Liver (tissue), 9 donors: ENCODE measurements around the gene TAF3. TPM values are rescaled to one million over a fixed set of nuclear protein-coding genes. Genes with fewer than 3 reads are reported as not detected.

ENCODE experiments used
- DNase-seq: peaks from one replicate; pipeline ENCODE4 v3.0.0-alpha.2; 2017; ENCODE audit warnings: low spot score
- H3K27ac ChIP-seq, 2 donors: one replicate each; pipeline ENCODE4 v1.7.0; 2013; ENCODE audit warnings: inconsistent platforms in 2 of 2, low read length in 2 of 2, control low read depth in 1 of 2, low read depth in 1 of 2, mild to moderate bottlenecking in 1 of 2
- H3K27me3 ChIP-seq, 4 donors: one replicate each; pipeline versions ENCODE4 v1.6.1 to v1.7.0; 2013; ENCODE audit warnings: low read length in 3 of 4, inconsistent platforms in 1 of 4, mild to moderate bottlenecking in 1 of 4, moderate library complexity in 1 of 4; ENCODE audit not compliant: control insufficient read depth in 4 of 4, insufficient read depth in 4 of 4
- H3K36me3 ChIP-seq, 4 donors: one replicate each; pipeline versions ENCODE4 v1.6.1 to v1.7.0; 2013; ENCODE audit warnings: low read length in 3 of 4, mild to moderate bottlenecking in 3 of 4, low read depth in 1 of 4, moderate library complexity in 1 of 4; ENCODE audit not compliant: control insufficient read depth in 4 of 4, insufficient read depth in 3 of 4
- H3K4me1 ChIP-seq, 4 donors: one replicate each; pipeline versions ENCODE4 v1.6.1 to v1.7.0; 2013; ENCODE audit warnings: low read length in 3 of 4, mild to moderate bottlenecking in 3 of 4, moderate library complexity in 1 of 4; ENCODE audit not compliant: control insufficient read depth in 4 of 4, insufficient read depth in 4 of 4
- H3K4me3 ChIP-seq, 3 donors: one replicate each; pipeline versions ENCODE4 v1.6.1 to v1.7.0; 2013; ENCODE audit warnings: low read length in 3 of 3, control low read depth in 1 of 3, low read depth in 1 of 3, mild to moderate bottlenecking in 1 of 3
- H3K9ac ChIP-seq, 2 donors: one replicate each; pipeline ENCODE4 v1.7.0; 2013; ENCODE audit warnings: low read length in 2 of 2, mild to moderate bottlenecking in 2 of 2, moderate library complexity in 2 of 2, control low read depth in 1 of 2, low read depth in 1 of 2
- H3K9me3 ChIP-seq, 4 donors: one replicate each; pipeline versions ENCODE4 v1.6.1 to v1.7.0; 2013; ENCODE audit warnings: low read length in 3 of 4; ENCODE audit not compliant: control insufficient read depth in 4 of 4
- EGR1 ChIP-seq, 2 donors: IDR thresholded peaks; 2 replicates each; pipeline ENCODE4 v1.6.1; 2016 to 2018; ENCODE audit warnings: antibody characterized with exemption in 2 of 2, low read depth in 2 of 2
- GABPA ChIP-seq, 2 donors: IDR thresholded peaks in 1 of 2; conservative IDR thresholded peaks in 1 of 2; 2 replicates each; pipeline ENCODE4 v1.6.1; 2016; ENCODE audit warnings: antibody characterized with exemption in 2 of 2, mild to moderate bottlenecking in 1 of 2, moderate library complexity in 1 of 2
- HNF4A ChIP-seq, 2 donors: conservative IDR thresholded peaks; 2 replicates each; pipeline ENCODE4 v1.6.1; 2016; ENCODE audit warnings: antibody characterized with exemption in 2 of 2, mild to moderate bottlenecking in 2 of 2
- JUND ChIP-seq, 2 donors: IDR thresholded peaks; 2 replicates each; pipeline ENCODE4 v1.6.1; 2016; ENCODE audit warnings: antibody characterized with exemption in 2 of 2
- RAD21 ChIP-seq, 2 donors: IDR thresholded peaks; 2 replicates each; pipeline ENCODE4 v1.6.1; 2016; ENCODE audit warnings: antibody characterized with exemption in 2 of 2, mild to moderate bottlenecking in 2 of 2
- REST ChIP-seq: IDR thresholded peaks from 2 replicates; pipeline ENCODE4 v1.6.1; 2016; ENCODE audit warnings: antibody characterized with exemption, mild to moderate bottlenecking
- RXRA ChIP-seq, 2 donors: IDR thresholded peaks; 2 replicates each; pipeline ENCODE4 v1.6.1; 2017 to 2018; ENCODE audit warnings: antibody characterized with exemption in 2 of 2, mild to moderate bottlenecking in 1 of 2
- SP1 ChIP-seq: IDR thresholded peaks from 2 replicates; pipeline ENCODE4 v1.6.1; 2018; ENCODE audit warnings: antibody characterized with exemption, mild to moderate bottlenecking
- TAF1 ChIP-seq: conservative IDR thresholded peaks from 2 replicates; pipeline ENCODE4 v1.6.1; 2016; ENCODE audit warnings: antibody characterized with exemption, mild to moderate bottlenecking
- YY1 ChIP-seq: IDR thresholded peaks from 2 replicates; pipeline ENCODE4 v1.6.1; 2016; ENCODE audit warnings: antibody characterized with exemption, mild to moderate bottlenecking
- ZBTB33 ChIP-seq: IDR thresholded peaks from 2 replicates; pipeline ENCODE4 v1.6.1; 2016; ENCODE audit warnings: antibody characterized with exemption
- WGBS: extraction: QIAGEN DNeasy Blood & Tissue Kit; methylation state at CpG from one replicate; pipeline ENCODE4 v1.1.7; 2013; 5-methylcytosine and 5-hydroxymethylcytosine counted together
- polyA plus RNA-seq, 2 donors: library from polyadenylated mRNA; stranded (reverse) in 1 of 2; unstranded in 1 of 2; fragments of 200-250 nt in 1 of 2; fragments of >200 nt in 1 of 2; fragmentation: Nextera tagmentation in 1 of 2; extraction: Ambion mirVana in 1 of 2; gene quantifications; one replicate each; pipeline versions ENCODE4 v1.2.1 to v1.2.3, GENCODE V29; 2013 to 2015
- total RNA-seq, 2 donors: library from RNA; depleted of rRNA; stranded (reverse); fragments of >200 nt; gene quantifications; one replicate each; pipeline ENCODE4 v1.2.3, GENCODE V29; 2014
- donor health status: healthy.
- donor health status: healthy.
- donor health status: healthy.
- donor health status: healthy.
- donor health status: healthy.

TAF3 gene
- total and polyA plus RNA-seq, 4 donors, result 1.5 to 3.6 (median 1.9) TPM

DNA sequence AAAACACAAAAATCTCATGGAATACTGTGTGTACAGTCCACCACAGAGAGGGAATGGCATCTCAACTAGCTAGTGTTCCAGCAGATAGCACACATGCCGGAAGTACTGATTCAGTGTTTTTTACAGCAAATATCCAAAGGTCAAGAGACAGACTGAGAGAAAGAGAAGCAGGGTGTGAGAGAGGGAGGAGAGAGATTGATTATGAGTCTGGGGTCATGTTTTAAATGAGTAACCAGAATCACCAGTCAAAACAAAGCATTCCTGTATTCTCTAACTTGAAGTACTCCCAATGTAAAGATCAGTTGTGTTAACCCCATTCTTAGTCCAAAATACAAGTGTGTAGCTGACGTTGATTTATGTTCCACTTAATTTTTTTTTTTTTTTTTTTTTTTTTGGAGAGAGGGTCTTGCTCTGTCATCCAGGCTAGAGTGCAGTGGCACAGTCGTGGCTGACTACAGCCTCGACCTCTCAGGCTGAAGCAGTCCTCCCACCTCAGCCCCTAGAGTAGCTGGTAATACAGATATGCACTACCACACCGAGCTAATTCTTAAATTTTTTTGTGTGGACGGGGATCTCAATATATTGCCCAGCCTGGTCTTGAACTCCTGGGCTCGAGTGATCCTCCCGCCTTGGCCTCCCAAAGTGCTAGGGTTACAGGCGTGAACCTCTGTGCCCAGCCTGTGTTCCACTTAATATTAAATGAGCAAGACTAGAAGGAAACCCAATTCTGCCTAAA is 114.2 kb downstream of the TAF3 start (continued):
- peak; percentile 34 for TF ChIP-seq REST
- no peak for TF ChIP-seq EGR1 (IDR thresholded peaks at IDR 0.05; ENCODE audit: low read depth in 2 of 2)

GRCh38 chr10:7933262-7933661 is 115.0 kb downstream of the TAF3 start:
- no peak overlapping the region for H3K4me3 ChIP-seq
- H3K27me3 ChIP-seq, result no peaks in the 10 kb centered on the region
- H3K36me3 ChIP-seq, result no peaks in the 10 kb centered on the region
- H3K9ac ChIP-seq, result no peak overlapping the region
- no peaks in the 10 kb centered on the region for H3K9me3 ChIP-seq
- peaks cover 0 to 7% (median 2%) of the 10 kb centered on the region in 4 donors for H3K4me1 ChIP-seq
- WGBS, result 42% methylated on average over 3 of the region's 3 CpGs
- H3K27ac ChIP-seq, result no peak overlapping the region
- TF ChIP-seq RAD21 (IDR thresholded peaks at IDR 0.05) (no peak), ZBTB33 (no peak), YY1 (no peak), HNF4A (conservative IDR thresholded peaks at IDR 0.05) (no peak), RXRA (IDR thresholded peaks at IDR 0.05) (no peak)
- no peak for DNase-seq

DNA sequence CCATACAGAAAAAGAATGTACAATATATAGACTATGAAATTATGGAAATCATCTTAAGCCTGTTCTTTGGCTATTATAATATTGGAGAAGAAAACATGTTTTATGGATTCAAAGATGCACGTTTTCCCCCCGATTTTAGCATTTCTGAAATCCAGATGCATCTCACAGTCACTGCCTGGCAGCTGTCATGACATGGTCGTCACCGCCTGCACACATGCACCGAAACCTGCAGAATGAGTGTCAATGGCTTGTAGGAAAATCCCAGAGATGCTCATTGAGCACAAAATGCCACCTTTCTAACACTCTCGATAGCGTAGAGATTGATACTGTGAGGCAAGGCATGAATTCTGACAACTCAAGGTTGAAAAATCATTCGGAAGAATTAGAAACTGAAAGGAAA is 115.5 kb downstream of the TAF3 start:
- 97% methylated on average over 8 of the region's 8 CpGs for WGBS
- Histone ChIP-seq H3K4me3 (no peak overlapping the region), H3K27me3 (no peaks in the 10 kb centered on the region), H3K9ac (no peak overlapping the region), H3K9me3 (no peaks in the 10 kb centered on the region), H3K4me1 (peaks cover 0 to 7% (median 2%) of the 10 kb centered on the region in 4 donors), H3K36me3 (no peaks in the 10 kb centered on the region), H3K27ac (no peak overlapping the region)
- DNase-seq, result no peak
- no peak for TF ChIP-seq YY1
- TF ChIP-seq REST, result no peak
- no peak for TF ChIP-seq SP1
- TF ChIP-seq TAF1, result no peak
- no peak for TF ChIP-seq GABPA (IDR thresholded peaks at IDR 0.05 in 1 of 2, conservative IDR thresholded peaks at IDR 0.05 in 1 of 2)
- no peak for TF ChIP-seq JUND (IDR thresholded peaks at IDR 0.05)
